Left forelimb (tissue), 1 donor: ENCODE results near the gene LRRC8C.
"Not testable (repeated sequence)": the region's sequence is repeated elsewhere in the genome, so short reads cannot be mapped to it uniquely, and the experiment has no call there.

ENCODE experiments used
- DNase-seq: peaks from one replicate; pipeline ENCODE4 v3.0.0-alpha.2; 2018; ENCODE audit warnings: low spot score

LRRC8C gene

DNA sequence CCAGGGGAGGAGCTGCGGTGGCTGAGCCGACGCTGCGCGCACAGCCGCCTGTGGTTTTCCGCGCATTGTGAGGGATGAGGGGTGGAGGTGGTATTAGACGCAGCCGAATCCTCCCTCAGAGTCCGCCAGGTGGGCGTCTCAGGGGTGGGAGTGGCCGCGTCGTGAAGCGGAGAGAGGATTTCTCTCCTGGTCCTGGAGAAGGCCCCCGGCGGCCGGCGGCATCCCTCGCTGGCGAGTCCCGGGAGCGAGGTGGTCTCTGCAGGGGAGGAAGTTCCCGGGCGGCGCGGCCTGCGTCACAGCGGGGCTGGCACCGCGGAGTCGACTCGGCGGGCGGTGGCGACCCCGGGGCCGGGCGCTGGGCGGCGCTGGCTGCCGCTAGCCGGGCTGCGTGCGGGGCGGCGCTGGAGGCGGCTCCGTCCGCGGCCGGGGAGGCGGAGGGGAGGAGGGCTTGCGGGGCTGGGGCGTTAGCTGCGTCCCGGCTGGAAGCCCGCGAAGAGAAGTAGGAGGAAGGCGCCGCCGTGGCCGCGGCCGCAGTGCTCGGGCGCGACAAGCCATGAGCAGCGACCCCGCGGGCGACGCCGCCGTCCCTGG, at the start of gene LRRC8C:
LRRC8C (plus strand) TSS at position 464 of the 591 bp plus-strand sequence. CDS start 53,354 bp downstream, outside the sequence.
- DNase-seq = peak; percentile 90

DNA sequence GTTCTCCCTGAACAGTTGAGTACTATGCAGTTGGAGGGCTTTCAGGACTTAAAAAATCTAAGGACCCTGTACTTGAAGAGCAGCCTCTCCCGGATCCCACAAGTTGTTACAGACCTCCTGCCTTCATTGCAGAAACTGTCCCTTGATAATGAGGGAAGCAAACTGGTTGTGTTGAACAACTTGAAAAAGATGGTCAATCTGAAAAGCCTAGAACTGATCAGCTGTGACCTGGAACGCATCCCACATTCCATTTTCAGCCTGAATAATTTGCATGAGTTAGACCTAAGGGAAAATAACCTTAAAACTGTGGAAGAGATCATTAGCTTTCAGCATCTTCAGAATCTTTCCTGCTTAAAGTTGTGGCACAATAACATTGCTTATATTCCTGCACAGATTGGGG, 48.7 kb upstream of the LRRC8C start:
- DNase-seq = no peak

DNA sequence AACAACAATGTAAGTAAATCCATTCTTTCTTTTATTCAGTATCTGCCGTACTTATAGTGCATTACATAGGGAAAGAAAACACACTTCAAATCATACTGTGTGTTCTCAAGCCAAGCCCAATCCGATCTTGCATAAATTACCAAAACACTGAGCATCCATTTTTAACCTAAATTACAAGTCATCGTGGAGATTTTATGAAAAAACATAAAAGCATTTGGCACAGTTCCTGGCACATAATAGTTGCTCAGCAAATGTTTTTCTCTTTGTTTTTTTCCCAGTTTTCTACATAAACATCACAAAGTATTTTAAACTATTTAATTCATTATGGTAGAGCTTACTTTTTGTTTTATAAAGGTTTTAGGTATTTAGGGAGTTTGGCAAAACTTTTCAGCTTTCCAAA, 48.1 kb upstream of the LRRC8C start:
- no peak for DNase-seq

DNA sequence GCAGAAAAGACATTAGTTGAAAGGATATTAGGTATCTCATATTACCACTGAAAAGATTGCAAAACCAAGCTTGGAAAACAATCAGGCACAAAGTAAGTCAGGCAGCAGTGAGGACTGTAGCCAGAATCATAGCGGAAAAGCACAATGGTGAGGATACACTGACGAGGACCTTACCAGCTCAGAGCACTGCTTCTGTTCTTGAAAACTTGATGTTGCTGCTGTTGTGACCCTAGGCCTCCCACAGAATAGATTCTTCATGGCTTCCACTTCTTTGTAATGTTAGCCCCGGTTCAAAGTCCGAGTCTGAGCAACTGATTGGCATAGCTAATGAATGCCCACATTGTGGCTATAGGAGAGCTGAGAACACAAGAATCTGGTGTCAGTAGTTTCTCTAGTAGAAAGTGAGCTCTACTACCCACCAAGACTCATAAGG, 45.2 kb upstream of the LRRC8C start:
- DNase-seq = no peak

DNA sequence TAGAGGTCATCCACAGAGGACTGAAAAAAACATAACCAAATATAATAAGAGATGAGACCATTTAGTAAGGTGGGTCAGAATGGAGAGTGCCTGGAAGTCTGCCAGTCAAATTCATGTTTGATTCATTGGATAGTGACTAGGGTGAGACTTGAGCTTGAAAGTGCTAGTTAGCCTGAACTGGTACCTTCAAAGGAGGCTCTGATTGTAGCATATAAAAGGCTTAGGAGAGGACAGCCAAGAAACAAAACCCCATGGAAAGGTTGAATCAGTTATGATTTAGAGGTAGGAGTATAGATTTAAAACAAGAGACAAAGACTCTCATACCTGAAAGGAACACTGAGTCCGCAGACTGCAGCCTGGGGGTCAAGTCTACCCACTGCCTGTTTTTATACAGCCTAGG, 44.4 kb upstream of the LRRC8C start:
- no peak for DNase-seq

DNA sequence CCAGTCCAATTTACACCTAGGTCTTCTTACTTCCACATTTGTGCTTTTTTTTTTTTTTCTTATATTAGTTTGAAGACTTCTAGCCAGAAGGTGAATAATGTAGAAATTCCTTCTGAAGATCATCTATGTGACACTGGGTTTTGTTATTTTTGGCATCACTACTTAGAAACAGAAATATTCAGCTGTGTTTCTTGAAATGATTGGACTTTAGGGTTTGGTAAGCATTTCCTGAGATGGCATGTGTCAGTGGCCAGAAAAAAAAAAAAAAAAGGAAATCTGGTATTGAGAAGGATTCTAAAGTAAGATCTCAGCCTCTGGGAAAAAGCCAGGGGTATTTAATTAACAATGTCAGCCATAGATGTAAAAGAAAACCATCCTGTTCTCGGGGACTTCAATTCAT, 43.4 kb upstream of the LRRC8C start:
- no peak for DNase-seq

DNA sequence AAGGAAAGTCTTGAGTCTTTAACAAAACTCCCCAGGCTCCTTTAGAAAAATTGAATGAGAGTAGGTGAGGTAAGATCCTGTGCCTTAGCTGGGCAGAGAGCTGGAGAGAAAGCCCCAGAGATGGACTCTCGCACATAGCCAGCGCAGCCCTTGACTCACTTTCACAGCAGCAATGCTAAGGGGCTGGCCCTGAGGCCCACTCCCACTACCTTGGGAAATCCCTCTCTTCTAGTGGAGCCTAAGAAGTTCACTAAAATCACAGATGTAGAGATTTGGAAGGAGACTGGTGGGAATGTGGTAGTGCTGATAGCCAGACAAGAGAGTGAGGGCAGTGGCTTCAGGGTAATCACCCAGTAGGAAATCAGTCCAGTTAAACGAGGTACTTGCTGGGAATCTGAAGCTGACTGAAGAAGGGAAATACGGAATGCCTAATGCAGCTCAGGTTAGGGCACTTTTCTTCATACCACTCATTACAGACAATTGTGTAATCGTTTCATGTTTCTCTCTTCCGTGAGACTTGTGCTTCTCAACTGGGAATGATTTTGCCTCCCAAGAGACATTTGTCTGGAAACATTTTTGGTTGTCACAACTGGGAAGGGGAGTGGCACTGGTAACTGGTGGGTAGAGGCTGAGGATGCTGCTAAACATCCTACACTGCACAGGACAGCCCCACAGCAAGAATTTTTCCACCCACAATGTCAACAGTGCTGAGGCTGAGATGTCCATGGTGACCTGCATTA, 42.4 kb upstream of the LRRC8C start:
- no peak for DNase-seq

DNA sequence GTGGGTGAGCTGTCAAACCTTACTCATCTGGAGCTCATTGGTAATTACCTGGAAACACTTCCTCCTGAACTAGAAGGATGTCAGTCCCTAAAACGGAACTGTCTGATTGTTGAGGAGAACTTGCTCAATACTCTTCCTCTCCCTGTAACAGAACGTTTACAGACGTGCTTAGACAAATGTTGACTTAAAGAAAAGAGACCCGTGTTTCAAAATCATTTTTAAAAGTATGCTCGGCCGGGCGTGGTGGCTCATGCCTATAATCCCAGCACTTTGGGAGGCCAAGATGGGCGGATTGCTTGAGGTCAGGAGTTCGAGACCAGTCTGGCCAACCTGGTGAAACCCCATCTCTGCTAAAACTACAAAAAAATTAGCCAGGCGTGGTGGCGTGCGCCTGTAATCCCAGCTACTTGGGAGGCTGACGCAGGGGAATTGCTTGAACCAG, 40.0 kb upstream of the LRRC8C start:
- not testable (repeated sequence) for DNase-seq

DNA sequence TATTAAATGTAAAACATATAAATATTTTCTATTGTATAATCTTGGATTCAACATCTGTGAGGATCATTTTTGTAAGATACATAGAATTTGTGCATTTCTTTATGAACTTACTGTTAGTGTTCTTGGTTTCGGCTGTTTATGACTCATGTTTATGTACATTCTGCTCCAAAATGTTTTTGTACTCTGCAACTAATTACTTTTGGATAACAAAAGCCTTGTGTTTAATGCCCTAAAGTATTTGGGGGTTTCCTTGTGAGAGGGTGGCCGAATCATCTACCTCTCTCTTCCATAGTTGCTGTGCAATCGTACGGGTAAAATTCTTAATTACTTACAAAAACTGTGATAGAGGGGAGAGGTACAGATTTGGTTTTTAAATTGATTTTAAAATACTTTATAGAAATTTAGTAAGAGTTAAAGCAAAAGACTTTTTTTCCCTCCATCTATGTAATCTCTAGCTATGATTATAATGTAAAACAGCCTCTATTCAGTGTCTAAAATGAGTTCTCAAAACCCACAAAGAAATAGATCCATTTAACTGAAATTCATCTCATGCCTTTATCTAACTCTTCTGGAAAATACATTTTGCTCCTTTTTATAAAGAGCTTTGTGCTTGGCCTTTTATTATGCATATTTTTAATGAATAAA, 38.7 kb upstream of the LRRC8C start:
- DNase-seq = no peak

DNA sequence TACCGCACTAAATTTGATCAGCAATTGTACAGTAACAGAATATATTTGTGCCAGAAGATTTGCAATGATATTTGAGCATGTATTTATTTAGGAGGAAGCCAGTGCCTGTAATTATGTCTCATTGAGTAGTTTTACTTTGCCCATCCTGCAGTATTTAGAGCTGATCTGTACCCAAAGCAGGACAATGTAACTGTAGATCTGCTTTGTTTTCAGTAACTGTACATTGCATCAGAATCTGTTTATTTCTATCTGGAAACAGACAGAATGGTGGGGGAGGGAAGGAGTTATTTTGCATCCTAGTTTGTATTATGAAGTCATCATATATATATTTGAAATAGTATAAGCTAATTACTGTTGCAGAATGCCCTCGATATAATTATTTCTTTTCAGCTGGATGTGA, 36.2 kb upstream of the LRRC8C start:
- no peak for DNase-seq

DNA sequence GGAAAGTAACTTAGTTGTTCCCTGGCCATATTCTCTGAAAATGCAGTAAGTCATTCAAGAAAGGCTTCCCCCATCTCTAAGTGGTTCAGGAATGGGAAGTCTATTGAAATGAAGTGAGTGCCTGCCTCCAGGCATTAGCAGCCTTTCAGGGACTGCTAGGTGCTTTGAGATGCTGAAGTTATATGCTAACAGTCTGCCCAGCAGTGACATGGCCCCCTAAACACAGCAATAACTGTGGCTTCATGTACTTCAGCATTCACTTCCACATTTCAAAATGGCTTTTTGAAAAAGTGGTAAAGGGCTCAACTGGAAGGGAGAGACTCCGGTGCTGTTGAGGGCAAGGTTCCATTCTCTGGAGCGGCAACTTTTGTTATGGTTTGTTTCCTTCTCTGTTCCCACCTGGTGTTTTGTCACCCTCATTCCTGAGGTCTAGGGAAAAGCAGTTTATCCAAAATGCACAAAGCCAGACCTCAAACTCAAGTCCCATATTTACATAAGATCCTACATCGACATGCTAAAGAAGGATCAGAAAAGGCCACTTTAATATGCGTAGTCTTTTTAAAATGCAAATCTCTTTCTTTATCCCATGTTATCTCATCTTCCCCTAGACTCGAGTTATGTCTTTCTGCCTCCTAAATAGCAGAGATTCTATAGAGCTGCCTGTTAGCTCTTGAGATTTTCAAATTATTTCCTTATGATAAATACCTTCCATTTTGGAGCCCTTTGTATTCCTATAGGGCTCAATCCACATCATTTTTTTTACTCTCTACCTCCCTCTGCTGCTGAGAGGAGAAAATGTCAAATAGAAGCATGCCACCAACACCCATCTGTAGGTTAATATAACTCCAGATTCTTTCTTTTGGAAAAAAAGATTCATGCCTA, 34.2 kb upstream of the LRRC8C start:
- no peak for DNase-seq

DNA sequence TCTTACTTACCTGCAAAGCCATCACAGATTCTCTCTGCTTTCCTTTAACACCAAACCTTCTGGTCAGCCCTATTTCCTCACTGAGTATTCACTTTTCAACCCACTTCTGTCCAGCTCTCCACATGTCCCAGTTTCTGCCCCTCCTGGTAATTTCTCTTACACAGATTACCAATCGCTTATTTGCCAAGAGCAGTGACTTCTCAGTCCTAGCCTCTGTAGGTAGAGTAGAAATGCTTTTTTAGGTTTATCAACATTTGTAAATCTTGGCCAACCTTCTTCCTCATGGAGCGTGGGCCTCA, 33.6 kb upstream of the LRRC8C start:
- no peak for DNase-seq

DNA sequence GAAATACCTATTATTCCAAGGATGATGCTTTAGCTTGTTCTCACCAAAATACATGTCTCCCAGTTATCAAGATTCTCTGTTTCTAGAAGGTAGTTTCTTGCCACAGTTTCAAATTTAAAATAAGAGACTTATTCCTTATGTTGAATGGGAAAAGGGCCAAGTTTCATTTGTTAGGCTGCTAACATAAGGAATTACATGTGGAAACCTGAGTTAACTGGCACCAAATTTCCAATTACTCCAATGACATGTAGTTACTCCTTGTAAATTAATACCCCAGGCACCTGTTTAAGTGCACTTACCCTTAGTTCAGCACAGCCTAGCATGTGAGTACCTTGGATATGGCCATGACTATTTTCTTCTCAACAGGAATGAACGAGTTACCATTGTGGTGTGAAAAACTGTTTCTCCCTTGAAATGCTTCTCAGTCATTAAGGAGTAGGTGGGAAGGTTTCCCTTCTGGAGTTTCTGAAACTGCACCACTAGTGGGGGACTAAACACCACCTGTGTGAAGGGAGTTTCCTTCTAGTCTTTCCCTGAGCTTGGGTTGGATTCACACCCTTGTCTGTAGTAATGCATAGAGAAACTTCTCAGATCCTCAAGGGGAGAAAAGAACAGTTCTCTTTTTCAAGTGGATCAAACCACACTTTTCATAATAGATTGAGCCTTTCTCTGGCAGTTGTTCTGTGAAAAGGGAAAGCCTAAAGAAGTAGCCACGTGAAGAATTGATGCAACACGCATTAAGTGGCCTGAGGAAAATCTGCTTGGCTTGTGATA, 32.3 kb upstream of the LRRC8C start:
- DNase-seq = no peak

DNA sequence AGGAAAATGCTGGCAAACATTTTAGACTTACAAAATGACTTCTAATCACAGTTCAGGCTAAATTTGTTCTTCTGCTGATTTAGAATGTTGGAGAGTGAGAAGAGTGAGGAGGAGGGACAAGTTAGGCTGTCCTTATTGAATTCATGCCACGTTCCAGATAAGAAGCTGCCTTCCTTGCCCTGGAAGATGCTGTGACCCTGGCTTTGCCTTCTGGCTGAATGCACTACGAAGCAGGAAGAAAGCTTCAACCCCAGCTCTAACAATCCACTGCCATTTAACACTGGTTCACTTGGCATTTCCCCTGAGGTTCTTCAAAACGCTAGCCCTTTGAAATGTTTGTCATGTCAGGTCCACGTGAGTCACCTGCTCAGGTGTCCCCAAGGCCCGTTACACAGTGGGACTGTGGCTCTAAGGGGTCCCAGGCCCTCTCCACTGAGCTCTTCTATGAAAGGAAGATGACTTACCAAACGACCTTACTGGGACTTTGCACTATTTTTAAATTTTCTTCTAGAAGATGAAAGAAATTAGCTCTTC, 30.0 kb upstream of the LRRC8C start:
- DNase-seq = no peak

DNA sequence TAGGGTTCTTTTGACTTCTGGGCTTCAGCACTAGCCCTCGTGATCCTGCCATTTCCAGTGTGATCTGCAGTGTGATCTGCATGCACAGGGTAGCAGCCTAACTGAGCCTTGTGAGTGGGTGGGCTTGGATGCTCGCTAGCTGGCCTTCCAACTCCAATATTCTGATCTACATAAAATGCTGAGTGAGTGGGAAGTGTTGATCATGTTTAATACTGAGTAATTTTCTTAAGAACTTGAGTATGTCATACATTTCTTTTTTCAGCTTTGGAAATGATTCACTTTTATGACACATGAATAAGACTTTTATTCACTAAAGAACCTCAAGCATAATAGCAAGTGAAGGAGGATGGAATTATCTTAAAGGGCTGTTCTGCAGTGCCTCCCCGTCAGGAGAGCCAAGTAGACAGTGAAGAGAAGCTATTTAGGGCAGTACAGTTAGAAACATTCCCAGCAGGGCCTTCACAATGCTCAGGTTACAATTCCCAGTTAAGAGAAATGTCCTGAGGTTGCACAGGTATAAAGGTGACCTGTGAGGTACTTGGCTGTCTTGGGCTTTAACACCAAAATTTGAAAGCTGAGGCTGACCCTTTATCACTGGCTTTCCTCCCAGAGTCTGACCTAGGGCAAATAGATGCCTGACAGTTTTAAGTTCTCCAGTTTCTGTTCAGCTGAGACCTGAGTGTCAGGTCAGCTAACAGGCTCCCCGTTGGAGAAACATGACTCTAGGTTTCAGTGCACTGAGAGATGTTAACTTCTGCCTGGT, 29.1 kb upstream of the LRRC8C start:
- no peak for DNase-seq

DNA sequence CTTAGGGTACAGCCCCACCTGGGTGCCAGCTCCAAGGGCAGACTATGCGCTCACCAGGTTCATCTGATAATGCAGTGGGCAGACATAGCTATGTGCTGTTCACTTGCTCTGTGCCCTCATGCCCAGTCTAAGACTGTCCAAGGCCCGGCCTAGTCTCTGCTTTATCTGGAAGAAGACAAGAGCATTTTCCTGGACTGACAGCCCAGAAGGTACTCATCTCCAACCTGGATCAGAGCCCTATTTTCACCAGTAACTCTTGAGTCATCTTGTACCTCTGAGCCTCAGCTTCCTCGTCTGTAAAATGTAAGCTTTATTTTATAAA, 28.5 kb upstream of the LRRC8C start:
- DNase-seq = no peak

DNA sequence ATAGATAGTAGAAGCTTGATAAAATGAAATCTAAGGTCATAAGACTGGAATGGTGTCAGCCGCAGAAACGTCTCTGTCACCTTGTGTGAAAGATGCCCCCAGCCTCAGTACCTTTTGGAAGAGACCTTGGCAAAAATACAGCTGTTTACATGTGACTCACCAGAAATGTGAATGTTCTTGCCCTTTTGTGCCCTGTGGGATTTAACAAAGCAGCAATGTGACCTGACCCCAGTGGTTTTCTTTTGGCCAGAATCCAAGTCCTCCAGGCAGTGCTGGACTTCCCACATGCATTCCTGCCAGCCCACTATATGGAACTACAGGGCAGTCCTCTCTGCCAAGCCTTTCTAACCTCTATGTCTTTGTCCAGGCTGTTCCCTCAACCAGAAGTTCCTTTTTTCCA, 27.2 kb upstream of the LRRC8C start:
- DNase-seq = no peak

DNA sequence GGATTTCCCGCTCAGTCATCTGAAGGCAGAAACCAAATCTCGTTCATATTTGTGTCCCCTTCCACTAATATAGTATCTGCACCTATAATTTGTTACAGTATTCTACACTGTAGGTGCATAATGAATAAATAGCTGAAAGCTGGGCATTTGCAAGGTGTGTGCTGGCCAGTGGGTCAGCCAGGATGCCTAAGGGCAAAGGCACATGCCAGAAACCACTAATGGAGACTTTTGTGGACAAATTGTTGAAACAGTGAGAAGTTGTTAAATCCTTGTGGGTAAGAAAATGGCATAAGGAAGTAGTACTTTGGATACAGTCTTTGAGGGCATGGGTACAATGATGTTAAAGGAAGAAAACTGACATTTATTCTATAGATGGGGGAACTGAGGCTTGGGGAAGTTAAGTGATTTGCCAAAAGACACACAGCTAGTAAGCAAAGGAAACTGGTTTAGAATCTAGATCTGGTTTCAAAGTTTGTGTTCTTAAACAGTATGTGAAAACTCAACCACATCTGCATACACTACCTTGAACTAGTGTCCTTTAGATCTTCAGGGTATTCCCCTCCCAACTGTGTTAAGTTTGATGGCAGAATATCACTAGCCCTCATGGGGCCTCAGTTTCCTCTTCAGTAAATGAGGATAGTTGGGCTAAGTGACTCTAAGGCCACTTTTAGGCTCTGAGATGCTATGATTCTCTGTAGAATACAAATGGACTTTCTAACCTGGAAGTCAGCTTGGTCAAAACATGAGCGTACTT, 26.5 kb upstream of the LRRC8C start:
- no peak for DNase-seq

DNA sequence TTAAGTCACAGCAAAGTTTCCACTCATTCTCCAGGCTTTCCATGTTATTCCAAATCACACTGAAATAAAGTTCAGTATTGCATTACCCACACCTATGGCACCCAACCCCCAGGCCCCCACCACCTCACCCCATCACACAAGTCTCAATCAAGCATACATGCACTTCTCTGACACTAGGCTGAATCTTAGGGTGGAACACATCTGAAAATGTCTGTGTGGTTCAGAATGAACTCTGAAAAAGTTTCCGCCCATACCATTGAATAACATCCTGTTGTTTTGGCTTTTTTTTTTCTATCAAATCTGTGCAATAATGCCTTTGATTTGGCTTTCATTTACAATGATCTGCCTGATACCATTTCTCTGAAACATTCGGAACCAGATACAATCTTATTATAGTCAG, 25.8 kb upstream of the LRRC8C start:
- no peak for DNase-seq
